PC-9 (cell line): Measurements from ENCODE around the gene HERC4.

Experiments
- EZH2 ChIP-seq: fragments of 200-600 bp; sonication (generic); IDR thresholded peaks from 2 replicates; pipeline ENCODE4 v1.8.0; 2017; ENCODE audit warnings: antibody characterized with exemption, low read depth
- TF ChIP-seq, protein P1 (sequence below): fragments of 200-600 bp; sonication (generic); conservative IDR thresholded peaks from 2 replicates; pipeline ENCODE4 v1.6.1; 2017; ENCODE audit warnings: mixed run types, antibody characterized with exemption, mild to moderate bottlenecking, moderate library complexity

- TF ChIP-seq, protein P1, sequence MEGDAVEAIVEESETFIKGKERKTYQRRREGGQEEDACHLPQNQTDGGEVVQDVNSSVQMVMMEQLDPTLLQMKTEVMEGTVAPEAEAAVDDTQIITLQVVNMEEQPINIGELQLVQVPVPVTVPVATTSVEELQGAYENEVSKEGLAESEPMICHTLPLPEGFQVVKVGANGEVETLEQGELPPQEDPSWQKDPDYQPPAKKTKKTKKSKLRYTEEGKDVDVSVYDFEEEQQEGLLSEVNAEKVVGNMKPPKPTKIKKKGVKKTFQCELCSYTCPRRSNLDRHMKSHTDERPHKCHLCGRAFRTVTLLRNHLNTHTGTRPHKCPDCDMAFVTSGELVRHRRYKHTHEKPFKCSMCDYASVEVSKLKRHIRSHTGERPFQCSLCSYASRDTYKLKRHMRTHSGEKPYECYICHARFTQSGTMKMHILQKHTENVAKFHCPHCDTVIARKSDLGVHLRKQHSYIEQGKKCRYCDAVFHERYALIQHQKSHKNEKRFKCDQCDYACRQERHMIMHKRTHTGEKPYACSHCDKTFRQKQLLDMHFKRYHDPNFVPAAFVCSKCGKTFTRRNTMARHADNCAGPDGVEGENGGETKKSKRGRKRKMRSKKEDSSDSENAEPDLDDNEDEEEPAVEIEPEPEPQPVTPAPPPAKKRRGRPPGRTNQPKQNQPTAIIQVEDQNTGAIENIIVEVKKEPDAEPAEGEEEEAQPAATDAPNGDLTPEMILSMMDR = no peak
- TF ChIP-seq EZH2 = no peak
Observed at GRCh38 chr10:68107651-68108050, 32.6 kb upstream of the HERC4 start.
